Measurements from ENCODE around the gene TTBK1.

DNA sequence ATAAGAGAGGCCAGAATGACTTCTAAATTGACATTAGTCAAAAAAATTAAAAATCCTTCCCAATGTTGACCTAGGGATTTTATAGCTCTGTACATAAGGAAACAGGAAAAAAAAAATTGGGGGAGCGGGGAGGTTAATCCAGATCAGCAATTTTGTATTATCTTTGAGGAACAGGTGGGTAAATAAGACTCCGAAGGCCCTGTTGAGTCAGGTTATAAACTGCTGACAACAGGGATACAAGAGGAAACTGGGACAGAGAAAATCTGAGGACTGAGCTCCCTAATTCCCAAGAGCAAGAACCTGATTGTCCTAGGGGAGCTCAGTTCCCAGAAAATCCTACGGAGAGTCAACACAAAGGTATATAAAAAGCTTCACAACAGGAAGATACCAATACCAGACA is 92.2 kb downstream of the TTBK1 start:
- TF ChIP-seq EP300 (IDR thresholded peaks at IDR 0.05) (no peak), CTCF (IDR thresholded peaks at IDR 0.05) (no peak), POLR2AphosphoS5 (IDR thresholded peaks at IDR 0.05) (no peak), POLR2A (IDR thresholded peaks at IDR 0.05) (no peak)

All from suprapubic skin (tissue), 4 donors.